Measurements from ENCODE around the gene TENT4A.

- no peak for TF ChIP-seq CTCF (IDR thresholded peaks at IDR 0.05)
- no peak for TF ChIP-seq POLR2A (IDR thresholded peaks at IDR 0.05)
Observed at GRCh38 chr5:6716629-6717149, 3.5 kb downstream of the TENT4A start.

Data from esophagus squamous epithelium (tissue), 4 donors.